H1 (cell line): ENCODE results near the gene KIF13A. TPM values are rescaled to one million over a fixed set of nuclear protein-coding genes. Genes with fewer than 3 reads are reported as not detected.

Source experiments
- CTCF ChIA-PET: fragments of 300-600 bp; sonication (Branson Sonifier 250); formaldehyde crosslinking; loops from one replicate; lab custom pipeline; 2021; ENCODE audit not compliant: partially characterized antibody; lab: Charles Lee
- POLR2A ChIA-PET: fragments of 300-600 bp; sonication (Branson Sonifier 250); formaldehyde crosslinking; loops from one replicate; lab custom pipeline; 2021; ENCODE audit warnings: inconsistent platforms; ENCODE audit not compliant: partially characterized antibody; lab: Charles Lee
- DNase-seq, 2 experiments: peaks; one replicate each; pipeline versions ENCODE4 v3.0.0 to v3.0.0-alpha.2; 2010 to 2022; ENCODE audit warnings: low spot score in 2 of 2, low read depth in 1 of 2, mixed read lengths in 1 of 2
- FAIRE-seq: peaks from 2 replicates; lab custom pipeline; 2011; peaks lifted over from hg19 to GRCh38; lab: Jason Lieb, UNC
- H2AFZ ChIP-seq: 2 replicates; pipeline ENCODE4 v1.8.1; 2012; ENCODE audit warnings: low read length, inconsistent platforms
- H2AK5ac ChIP-seq: 2 replicates; pipeline ENCODE4 v1.6.1; 2013; ENCODE audit warnings: low read depth, low read length
- H2BK120ac ChIP-seq: replicated peaks from 2 replicates; pipeline ENCODE3; 2013; ENCODE audit warnings: low read depth, low read length, inconsistent platforms
- H2BK12ac ChIP-seq: 2 replicates; pipeline ENCODE4 v1.6.1; 2013; ENCODE audit warnings: low read depth, low read length
- H2BK15ac ChIP-seq: 2 replicates; pipeline ENCODE4 v1.6.1; 2013; ENCODE audit warnings: low read length
- H2BK20ac ChIP-seq: 2 replicates; pipeline ENCODE4 v1.6.1; 2013; ENCODE audit warnings: low read length
- H2BK5ac ChIP-seq: 2 replicates; pipeline ENCODE4 v1.6.1; 2013; ENCODE audit warnings: low read depth, low read length
- H3K14ac ChIP-seq: 2 replicates; pipeline ENCODE4 v1.6.1; 2013; ENCODE audit warnings: inconsistent platforms; ENCODE audit not compliant: insufficient read length
- H3K18ac ChIP-seq: 2 replicates; pipeline ENCODE4 v1.6.1; 2013; ENCODE audit warnings: low read length; ENCODE audit errors: extremely low read depth
- H3K23ac ChIP-seq: 2 replicates; pipeline ENCODE4 v1.6.1; 2013; ENCODE audit warnings: inconsistent platforms; ENCODE audit not compliant: insufficient read length
- H3K23me2 ChIP-seq: 2 replicates; pipeline ENCODE4 v1.6.1; 2013; ENCODE audit warnings: low read depth, low read length
- H3K27ac ChIP-seq: 2 replicates; pipeline ENCODE4 v1.6.1; 2011; ENCODE audit warnings: low read depth, low read length, inconsistent platforms
- H3K27me3 ChIP-seq, 4 experiments: replicated peaks in 1 of 4; 1 replicate in 1 of 4; 2 replicates in 3 of 4; pipeline versions ENCODE4 v1.6.1 to v1.8.1; 2011 to 2013; ENCODE audit warnings: low read length in 3 of 4, mild to moderate bottlenecking in 3 of 4, inconsistent platforms in 2 of 4, mixed read lengths in 2 of 4, moderate library complexity in 1 of 4; ENCODE audit not compliant: control insufficient read depth in 3 of 4, insufficient read depth in 3 of 4; ENCODE audit errors: extremely low read depth in 1 of 4
- H3K36me3 ChIP-seq, 4 experiments: 2 replicates each; pipeline versions ENCODE4 v1.6.1 to v1.8.1; 2011 to 2013; ENCODE audit warnings: mild to moderate bottlenecking in 4 of 4, low read length in 3 of 4, moderate library complexity in 2 of 4, control low read depth in 1 of 4, inconsistent platforms in 1 of 4; ENCODE audit not compliant: insufficient read depth in 4 of 4, control insufficient read depth in 2 of 4
- H3K4ac ChIP-seq: replicated peaks from 2 replicates; pipeline ENCODE3; 2013; ENCODE audit warnings: low read length, low read depth, mixed read lengths, inconsistent platforms; ENCODE audit not compliant: insufficient read length
- H3K4me1 ChIP-seq, 4 experiments: replicated peaks in 1 of 4; 1 replicate in 1 of 4; 2 replicates in 3 of 4; pipeline versions ENCODE4 v1.6.1 to v1.8.1; 2011 to 2013; ENCODE audit warnings: low read length in 3 of 4, inconsistent platforms in 2 of 4, mixed read lengths in 1 of 4; ENCODE audit not compliant: insufficient read depth in 4 of 4, control insufficient read depth in 3 of 4
- H3K4me2 ChIP-seq, 2 experiments: 2 replicates each; pipeline versions ENCODE4 v1.6.1 to v1.8.1; 2011 to 2013; ENCODE audit warnings: low read depth in 2 of 2, low read length in 2 of 2, control low read depth in 1 of 2, inconsistent platforms in 1 of 2, mild to moderate bottlenecking in 1 of 2; ENCODE audit not compliant: insufficient read depth in 1 of 2
- H3K4me3 ChIP-seq, 4 experiments: fragments of 200-600, 300-600 bp in 1 of 4; sonication (generic), shearing (Covaris generic), sonication (Bioruptor Twin) in 1 of 4; 2 replicates each; pipeline versions ENCODE4 v1.5.1 to v1.8.1; 2011 to 2016; ENCODE audit warnings: low read length in 4 of 4, low read depth in 3 of 4, control low read depth in 2 of 4, inconsistent platforms in 2 of 4, mild to moderate bottlenecking in 2 of 4, mixed read lengths in 1 of 4, moderate library complexity in 1 of 4; ENCODE audit not compliant: insufficient read depth in 2 of 4; ENCODE audit errors: extremely low read depth in 1 of 4
- H3K56ac ChIP-seq: replicated peaks from 2 replicates; pipeline ENCODE3; 2013; ENCODE audit warnings: low read depth, mild to moderate bottlenecking, mixed read lengths, low read length, inconsistent platforms; ENCODE audit not compliant: insufficient read length
- H3K79me1 ChIP-seq: 2 replicates; pipeline ENCODE4 v1.6.1; 2013; ENCODE audit warnings: low read depth, low read length, control low read depth
- H3K79me2 ChIP-seq, 2 experiments: 2 replicates each; pipeline versions ENCODE4 v1.6.1 to v1.8.1; 2012 to 2013; ENCODE audit warnings: low read length in 2 of 2, mild to moderate bottlenecking in 2 of 2, inconsistent platforms in 1 of 2; ENCODE audit not compliant: insufficient read depth in 2 of 2, control insufficient read depth in 1 of 2
- H3K9ac ChIP-seq, 4 experiments: replicated peaks in 1 of 4; 1 replicate in 1 of 4; 2 replicates in 3 of 4; pipeline versions ENCODE4 v1.6.1 to v1.8.1; 2011 to 2013; ENCODE audit warnings: low read depth in 3 of 4, low read length in 3 of 4, control low read depth in 2 of 4, mild to moderate bottlenecking in 2 of 4, moderate library complexity in 2 of 4, inconsistent platforms in 1 of 4; ENCODE audit errors: extremely low read depth in 1 of 4
- H3K9me3 ChIP-seq, 2 experiments: 2 replicates each; pipeline versions ENCODE4 v1.6.1 to v1.8.1; 2012 to 2013; ENCODE audit warnings: mild to moderate bottlenecking in 2 of 2, moderate library complexity in 2 of 2, control low read depth in 1 of 2, inconsistent platforms in 1 of 2, low read depth in 1 of 2, low read length in 1 of 2, mixed read lengths in 1 of 2; ENCODE audit not compliant: insufficient read depth in 2 of 2
- H4K20me1 ChIP-seq, 2 experiments: replicated peaks in 1 of 2; 2 replicates each; pipeline versions ENCODE3 to v1.8.1; 2011 to 2013; ENCODE audit warnings: inconsistent platforms in 2 of 2, low read length in 2 of 2, mild to moderate bottlenecking in 1 of 2; ENCODE audit not compliant: insufficient read depth in 2 of 2, control insufficient read depth in 1 of 2
- H4K5ac ChIP-seq: 2 replicates; pipeline ENCODE4 v1.6.1; 2013; ENCODE audit warnings: low read length, low read depth, mixed read lengths, inconsistent platforms; ENCODE audit not compliant: insufficient read length
- H4K8ac ChIP-seq: 2 replicates; pipeline ENCODE4 v1.8.0; 2013; ENCODE audit warnings: mild to moderate bottlenecking, moderate library complexity, low read length, inconsistent platforms; ENCODE audit not compliant: insufficient read depth; ENCODE audit errors: extremely low read depth
- H4K91ac ChIP-seq: replicated peaks from 2 replicates; pipeline ENCODE3; 2013; ENCODE audit warnings: low read length, mixed read lengths, inconsistent platforms; ENCODE audit not compliant: insufficient read length
- ASH2L ChIP-seq: fragments of 200-600, 300-600 bp; sonication (generic); IDR thresholded peaks from one replicate; pipeline ENCODE4 v1.7.1; 2017; ENCODE audit warnings: low read length
- CBX5 ChIP-seq: fragments of 300-800, 300-1000 bp; sonication (generic); IDR thresholded peaks from 2 replicates; pipeline ENCODE4 v1.7.1; 2016; ENCODE audit warnings: antibody characterized with exemption, low read length, low read depth
- CTBP2 ChIP-seq: IDR thresholded peaks from 2 replicates; pipeline ENCODE4 v1.7.0; 2011; ENCODE audit warnings: borderline replicate concordance, mild to moderate bottlenecking, moderate library complexity, mixed read lengths, low read length; ENCODE audit not compliant: insufficient read depth, insufficient read length
- EGR1 ChIP-seq: IDR thresholded peaks from 2 replicates; pipeline ENCODE4 v1.6.1; 2011; ENCODE audit warnings: low read depth, low read length, borderline replicate concordance
- RAD21 ChIP-seq, 2 experiments: IDR thresholded peaks in 1 of 2; conservative IDR thresholded peaks in 1 of 2; 2 replicates each; pipeline ENCODE4 v1.6.1; 2011; ENCODE audit warnings: low read depth in 2 of 2, low read length in 2 of 2, improper control_type of control experiment in 1 of 2, inconsistent platforms in 1 of 2, mild to moderate bottlenecking in 1 of 2, moderate library complexity in 1 of 2
- SIRT6 ChIP-seq: IDR thresholded peaks from one replicate; pipeline ENCODE4 v1.7.1; 2012; ENCODE audit warnings: low read length, inconsistent platforms
- SIX5 ChIP-seq: IDR thresholded peaks from 2 replicates; pipeline ENCODE4 v1.6.1; 2011; ENCODE audit warnings: mild to moderate bottlenecking, low read depth, low read length
- WGBS, 2 experiments: shearing (Covaris generic) in 1 of 2; methylation state at CpG; one replicate each; pipeline versions ENCODE4 v1.1.6 to v1.1.7; 2013 to 2015; ENCODE audit warnings: low lambda C conversion rate in 2 of 2, mixed read lengths in 2 of 2, inconsistent platforms in 1 of 2, low coverage in 1 of 2, missing lambda C conversion rate in 1 of 2; ENCODE audit not compliant: insufficient replicate concordance in 2 of 2, insufficient coverage in 1 of 2, insufficient read length in 1 of 2; ENCODE audit errors: extremely low coverage in 1 of 2, missing lambda C conversion rate in 1 of 2; 5-methylcytosine and 5-hydroxymethylcytosine counted together
- polyA plus RNA-seq, 7 experiments: library from polyadenylated mRNA; depleted of rRNA in 3 of 7; stranded (reverse) in 5 of 7; unstranded in 2 of 7; fragments of >200 nt in 5 of 7; fragments of 200-250 nt in 2 of 7; gene quantifications; 1 replicate in 5 of 7; 2 replicates in 1 of 7; 4 replicates in 1 of 7; pipeline versions ENCODE4 v1.2.1 to v1.2.3, GENCODE V29; 2011 to 2013; ENCODE audit warnings: missing spikeins in 2 of 7, mixed read lengths in 2 of 7
- total RNA-seq: library from RNA; stranded (reverse); fragmentation: NEBNext Ultra II Directional; extraction: Animal tissue kit (Norgen Biotek cat#: 25700); gene quantifications from 2 replicates; pipeline ENCODE4 v1.2.1, GENCODE V29; 2021

Gene KIF13A
- total and polyA plus RNA-seq, 2 of the 8 experiments (the other 6 are each of a cell fraction or from before 2014, with no cell fraction given) = 14.7 to 40.8 TPM

GRCh38 chr6:17904491-17905120, 82.8 kb downstream of the KIF13A start:
- TF ChIP-seq CBX5 = no peak
- no peak for TF ChIP-seq SIRT6
- TF ChIP-seq RAD21 (IDR thresholded peaks at IDR 0.05 in 1 of 2, conservative IDR thresholded peaks at IDR 0.05 in 1 of 2; ENCODE audit: low read depth in 2 of 2, low read length in 2 of 2) = no peak
- no peak for TF ChIP-seq SIX5
- TF ChIP-seq CTBP2 = no peak
- no peak for TF ChIP-seq ASH2L
- TF ChIP-seq EGR1 = no peak
- no peak overlapping the region for H2BK5ac ChIP-seq
- no peak overlapping the region for H2AFZ ChIP-seq
- 95% methylated on average over 6 of the region's 6 CpGs; no CpG with 5 or more reads in 1 of the 2 experiments for WGBS, 2 experiments
- H3K18ac ChIP-seq = no peak overlapping the region
- no peaks in the 10 kb centered on the region for H3K9me3 ChIP-seq
- H3K4me2 ChIP-seq = no peak overlapping the region
- H2BK12ac ChIP-seq = no peak overlapping the region
- no peak overlapping the region for H3K56ac ChIP-seq
- H3K27ac ChIP-seq = no peak overlapping the region
- H3K79me1 ChIP-seq = no peaks in the 10 kb centered on the region; the same call in 1 of the 2 replicates
- H3K4ac ChIP-seq = no peak overlapping the region
- no peak overlapping the region for H3K4me3 ChIP-seq
- ChIA-PET POLR2A (no interaction called here), CTCF (interaction anchor here (1.1 kb wide), 1 partner anchor 12 kb away, joined by 3 read pairs; no protein-coding TSS in a partner anchor)
- no peak overlapping the region for H4K91ac ChIP-seq
- no peak overlapping the region for H2BK120ac ChIP-seq
- H3K14ac ChIP-seq = no peak overlapping the region
- H2BK20ac ChIP-seq = no peak overlapping the region
- no peak overlapping the region for H4K8ac ChIP-seq
- no peak for FAIRE-seq
- peaks cover 0 to 60% of the 10 kb centered on the region in 2 experiments; a peak in 2 of 4 replicates for H3K79me2 ChIP-seq
- H2BK15ac ChIP-seq = no peak overlapping the region
- H3K27me3 ChIP-seq = no peaks in the 10 kb centered on the region
- H3K23me2 ChIP-seq = no peaks in the 10 kb centered on the region
- no peak for DNase-seq
- no peak overlapping the region for H4K5ac ChIP-seq
- H4K20me1 ChIP-seq = no peaks in the 10 kb centered on the region
- no peak overlapping the region for H3K9ac ChIP-seq
- H3K23ac ChIP-seq = no peak overlapping the region
- peaks cover 0 to 11% (median 3%) of the 10 kb centered on the region in 4 experiments; a peak in 4 of 7 replicates for H3K4me1 ChIP-seq
- H3K36me3 ChIP-seq = no peaks in the 10 kb centered on the region
- H2AK5ac ChIP-seq = no peak overlapping the region
